ENCODE data around the gene LTA.

LTA gene

GRCh38 chr6:31568537-31568961 is 3.5 kb upstream of the LTA start:
- H3K27ac ChIP-seq, result no peak overlapping the region
- DNase-seq (ENCODE audit: low read depth, low spot score), result no peak

GRCh38 chr6:31569861-31570536 is 2.1 kb upstream of the LTA start:
- no peak overlapping the region for H3K27ac ChIP-seq
- DNase-seq (ENCODE audit: low read depth, low spot score), result no peak

GRCh38 chr6:31573239-31574105 is 1.4 kb downstream of the LTA start:
- no peak overlapping the region for H3K27ac ChIP-seq
- no peak for DNase-seq (ENCODE audit: low read depth, low spot score)

GRCh38 chr6:31574106-31575061 is 2.3 kb downstream of the LTA start:
- DNase-seq (ENCODE audit: low read depth, low spot score), result no peak
- H3K27ac ChIP-seq, result no peak overlapping the region

GRCh38 chr6:31575335-31575901 is 3.3 kb downstream of the LTA start, which contains the start of gene TNF:
TSS of gene TNF (plus strand) at chr6:31575565. CDS start at chr6:31575742, 177 bp downstream.
- DNase-seq (ENCODE audit: low read depth, low spot score), result no peak
- no peak within 1 kb of the TSS for H3K27ac ChIP-seq

GRCh38 chr6:31575952-31576685 is 4.0 kb downstream of the LTA start:
- no peak for DNase-seq (ENCODE audit: low read depth, low spot score)
- H3K27ac ChIP-seq, result no peak overlapping the region

GRCh38 chr6:31576897-31577578 is 4.9 kb downstream of the LTA start:
- no peak overlapping the region for H3K27ac ChIP-seq

GRCh38 chr6:31577579-31577966 is 5.5 kb downstream of the LTA start:
- no peak overlapping the region for H3K27ac ChIP-seq
- no peak for DNase-seq (ENCODE audit: low read depth, low spot score)

More at GRCh38 chr6:31576897-31577578, 4.9 kb downstream of the LTA start:
- DNase-seq (ENCODE audit: low read depth, low spot score), result no peak

GRCh38 chr6:31578184-31579118 is 6.4 kb downstream of the LTA start:
- H3K27ac ChIP-seq, result no peak overlapping the region
- DNase-seq (ENCODE audit: low read depth, low spot score), result no peak

- no peak for DNase-seq (ENCODE audit: low read depth, low spot score)
- H3K27ac ChIP-seq, result no peak overlapping the region
These were observed 7.0 kb downstream of the LTA start for GRCh38 chr6:31579119-31579505.

GRCh38 chr6:31579546-31580437 is 7.7 kb downstream of the LTA start:
- no peak overlapping the region for H3K27ac ChIP-seq
- no peak for DNase-seq (ENCODE audit: low read depth, low spot score)

- no peak for DNase-seq (ENCODE audit: low read depth, low spot score)
These were observed 8.3 kb downstream of the LTA start for GRCh38 chr6:31580438-31580740.

GRCh38 chr6:31580807-31581433 is 8.8 kb downstream of the LTA start:
- no peak overlapping the region for H3K27ac ChIP-seq
- no peak for DNase-seq (ENCODE audit: low read depth, low spot score)

More at GRCh38 chr6:31580438-31580740, 8.3 kb downstream of the LTA start:
- no peak overlapping the region for H3K27ac ChIP-seq

GRCh38 chr6:31581434-31582229 is 9.5 kb downstream of the LTA start:
- no peak for DNase-seq (ENCODE audit: low read depth, low spot score)
- H3K27ac ChIP-seq, result no peak overlapping the region

GRCh38 chr6:31582230-31582643 is 10.1 kb downstream of the LTA start, which contains the start of gene LTB:
TSS of gene LTB (minus strand) at chr6:31582424. CDS start at chr6:31582417, 7 bp downstream.
- no peak within 1 kb of the TSS for H3K27ac ChIP-seq

GRCh38 chr6:31585491-31585890 is 13.4 kb downstream of the LTA start:
- no peak for DNase-seq (ENCODE audit: low read depth, low spot score)
- no peak overlapping the region for H3K27ac ChIP-seq

More at GRCh38 chr6:31582230-31582643, 10.1 kb downstream of the LTA start, which contains the start of gene LTB:
- DNase-seq (ENCODE audit: low read depth, low spot score), result no peak

All from epithelial cell of prostate (primary cell).